MM.1S (cell line): Measurements from ENCODE around the gene WEE1.

ENCODE experiments used
- DNase-seq: peaks from one replicate; pipeline ENCODE4 v3.0.0-alpha.2; 2015
- H2AFZ ChIP-seq: fragments of 300-600 bp; sonication (generic); 2 replicates; pipeline ENCODE4 v1.6.0; 2016; ENCODE audit warnings: antibody characterized with exemption, low read length
- H3F3A ChIP-seq: fragments of 300-600 bp; sonication (generic); 2 replicates; pipeline ENCODE4 v1.6.1; 2016; ENCODE audit warnings: mild to moderate bottlenecking, antibody characterized with exemption, low read length, moderate library complexity, mixed read lengths; ENCODE audit not compliant: insufficient read depth
- H3K27ac ChIP-seq: fragments of 300-600 bp; sonication (generic); 2 replicates; pipeline ENCODE4 v1.5.1; 2016; ENCODE audit warnings: mild to moderate bottlenecking, low read length
- H3K27me3 ChIP-seq: fragments of 300-600 bp; sonication (generic); replicated peaks from 2 replicates; pipeline ENCODE4 v1.6.0; 2016; ENCODE audit warnings: low read length; ENCODE audit not compliant: insufficient read depth
- H3K36me3 ChIP-seq: fragments of 300-600 bp; sonication (generic); replicated peaks from 2 replicates; pipeline ENCODE4 v1.6.1; 2016; ENCODE audit warnings: mild to moderate bottlenecking, low read length, mixed read lengths; ENCODE audit not compliant: insufficient read depth
- H3K4me1 ChIP-seq: fragments of 300-600 bp; sonication (generic); 2 replicates; pipeline ENCODE4 v1.6.1; 2016; ENCODE audit warnings: low read length, mixed read lengths
- H3K4me2 ChIP-seq: fragments of 300-600 bp; sonication (generic); 2 replicates; pipeline ENCODE4 v1.6.0; 2016; ENCODE audit warnings: low read depth, low read length
- H3K4me3 ChIP-seq: fragments of 300-600 bp; sonication (generic); 2 replicates; pipeline ENCODE4 v1.5.1; 2016; ENCODE audit warnings: low read length, mixed read lengths
- H3K79me2 ChIP-seq: fragments of 300-600 bp; sonication (generic); 2 replicates; pipeline ENCODE4 v1.6.1; 2016; ENCODE audit warnings: mixed run types, low read length, mixed read lengths
- H3K9ac ChIP-seq: fragments of 300-600 bp; sonication (generic); 2 replicates; pipeline ENCODE4 v1.6.1; 2016; ENCODE audit warnings: low read length, mixed read lengths
- H3K9me2 ChIP-seq: fragments of 300-600 bp; sonication (generic); replicated peaks from 2 replicates; pipeline ENCODE4 v1.6.1; 2016; ENCODE audit warnings: mild to moderate bottlenecking, low read length, mixed read lengths; ENCODE audit not compliant: insufficient read depth
- H3K9me3 ChIP-seq: fragments of 300-600 bp; sonication (generic); replicated peaks from 2 replicates; pipeline ENCODE4 v1.6.1; 2016; ENCODE audit warnings: mild to moderate bottlenecking, low read length, mixed read lengths; ENCODE audit not compliant: insufficient read depth
- H4K20me1 ChIP-seq: fragments of 300-600 bp; sonication (generic); 2 replicates; pipeline ENCODE4 v1.6.1; 2016; ENCODE audit warnings: mild to moderate bottlenecking, low read length, moderate library complexity, mixed read lengths; ENCODE audit not compliant: insufficient read depth
- CTCF ChIP-seq: fragments of 300-600 bp; sonication (generic); IDR thresholded peaks from 2 replicates; pipeline ENCODE4 v1.5.1; 2016; ENCODE audit warnings: antibody characterized with exemption, low read length, mixed read lengths
- EZH2 ChIP-seq: fragments of 300-600 bp; sonication (generic); optimal IDR thresholded peaks from 2 replicates; pipeline ENCODE3; 2017; ENCODE audit warnings: low read depth, mild to moderate bottlenecking, antibody characterized with exemption, low read length, mixed read lengths
- EZH2phosphoT487 ChIP-seq: fragments of 300-600 bp; sonication (generic); IDR thresholded peaks from 2 replicates; pipeline ENCODE4 v1.6.1; 2018; ENCODE audit warnings: antibody characterized with exemption, low read length

Gene WEE1

GRCh38 chr11:9529334-9529650 is 44.2 kb upstream of the WEE1 start:
- Histone ChIP-seq H3K36me3 (no peaks in the 10 kb centered on the region), H3K27me3 (no peaks in the 10 kb centered on the region), H3K4me1 (no peaks in the 10 kb centered on the region), H3K4me3 (no peak overlapping the region), H3K9ac (no peak overlapping the region), H3K4me2 (no peak overlapping the region), H4K20me1 (0 out of 2 replicates have a peak, but pooled peaks cover 3% of the 10 kb centered on the region), H3F3A (no peaks in the 10 kb centered on the region), H3K79me2 (no peaks in the 10 kb centered on the region), H2AFZ (no peak overlapping the region), H3K9me2 (no peaks in the 10 kb centered on the region), H3K27ac (no peak overlapping the region), H3K9me3 (no peaks in the 10 kb centered on the region)
- TF ChIP-seq EZH2 = no peak
- no peak for TF ChIP-seq CTCF
- no peak for TF ChIP-seq EZH2phosphoT487
- DNase-seq = no peak

GRCh38 chr11:9530020-9530621 is 43.3 kb upstream of the WEE1 start:
- TF ChIP-seq EZH2phosphoT487 (no peak), EZH2 (no peak), CTCF (no peak)
- Histone ChIP-seq H3K9ac (no peak overlapping the region), H2AFZ (no peak overlapping the region)

GRCh38 chr11:9530901-9531625 is 42.4 kb upstream of the WEE1 start:
- no peak for TF ChIP-seq EZH2phosphoT487
- no peak for TF ChIP-seq CTCF
- no peak for TF ChIP-seq EZH2

More at GRCh38 chr11:9530020-9530621, 43.3 kb upstream of the WEE1 start:
- DNase-seq = no peak
- H3K4me1 ChIP-seq = no peaks in the 10 kb centered on the region
- no peaks in the 10 kb centered on the region for H3K9me3 ChIP-seq
- H4K20me1 ChIP-seq = 0 out of 2 replicates have a peak, but pooled peaks cover 3% of the 10 kb centered on the region
- no peaks in the 10 kb centered on the region for H3F3A ChIP-seq
- H3K36me3 ChIP-seq = no peaks in the 10 kb centered on the region
- no peak overlapping the region for H3K4me2 ChIP-seq
- H3K9me2 ChIP-seq = no peaks in the 10 kb centered on the region
- H3K79me2 ChIP-seq = no peaks in the 10 kb centered on the region
- H3K27ac ChIP-seq = no peak overlapping the region
- H3K27me3 ChIP-seq = no peaks in the 10 kb centered on the region
- no peak overlapping the region for H3K4me3 ChIP-seq

More at GRCh38 chr11:9530901-9531625, 42.4 kb upstream of the WEE1 start:
- H3K9me2 ChIP-seq = no peaks in the 10 kb centered on the region
- no peaks in the 10 kb centered on the region for H3K27me3 ChIP-seq
- H3K36me3 ChIP-seq = no peaks in the 10 kb centered on the region
- no peak overlapping the region for H3K4me2 ChIP-seq
- H3K79me2 ChIP-seq = no peaks in the 10 kb centered on the region
- no peak overlapping the region for H3K4me3 ChIP-seq
- no peaks in the 10 kb centered on the region for H3F3A ChIP-seq
- H3K27ac ChIP-seq = no peak overlapping the region
- no peaks in the 10 kb centered on the region for H4K20me1 ChIP-seq
- no peak for DNase-seq
- no peak overlapping the region for H3K9ac ChIP-seq
- no peak overlapping the region for H2AFZ ChIP-seq
- no peaks in the 10 kb centered on the region for H3K4me1 ChIP-seq
- no peaks in the 10 kb centered on the region for H3K9me3 ChIP-seq
